ENCODE data around the gene DGCR6L.
"Not testable (repeated sequence)": the region's sequence is repeated elsewhere in the genome, so short reads cannot be mapped to it uniquely, and the experiment has no call there.

The DGCR6L gene

DNA sequence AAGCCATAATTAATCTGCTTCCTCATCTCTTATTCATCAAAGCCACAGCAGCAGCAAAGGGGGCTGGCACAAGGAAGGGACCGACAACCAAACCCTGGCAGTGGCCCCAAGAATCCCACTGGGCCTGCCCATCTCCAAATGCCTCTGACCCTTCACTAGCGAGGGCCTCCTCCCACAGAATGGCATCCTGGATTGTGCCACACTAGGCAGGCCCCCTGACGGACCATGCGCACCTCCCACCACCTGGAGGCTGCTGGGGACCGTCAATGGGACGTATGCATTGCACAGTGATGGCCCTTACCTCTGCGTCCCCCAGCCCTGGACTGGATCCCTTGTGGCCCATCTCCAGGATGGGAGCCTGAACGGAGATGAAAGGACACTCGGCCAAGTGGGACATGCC, 47.7 kb downstream of the DGCR6L start:
- TF ChIP-seq, protein P1, sequence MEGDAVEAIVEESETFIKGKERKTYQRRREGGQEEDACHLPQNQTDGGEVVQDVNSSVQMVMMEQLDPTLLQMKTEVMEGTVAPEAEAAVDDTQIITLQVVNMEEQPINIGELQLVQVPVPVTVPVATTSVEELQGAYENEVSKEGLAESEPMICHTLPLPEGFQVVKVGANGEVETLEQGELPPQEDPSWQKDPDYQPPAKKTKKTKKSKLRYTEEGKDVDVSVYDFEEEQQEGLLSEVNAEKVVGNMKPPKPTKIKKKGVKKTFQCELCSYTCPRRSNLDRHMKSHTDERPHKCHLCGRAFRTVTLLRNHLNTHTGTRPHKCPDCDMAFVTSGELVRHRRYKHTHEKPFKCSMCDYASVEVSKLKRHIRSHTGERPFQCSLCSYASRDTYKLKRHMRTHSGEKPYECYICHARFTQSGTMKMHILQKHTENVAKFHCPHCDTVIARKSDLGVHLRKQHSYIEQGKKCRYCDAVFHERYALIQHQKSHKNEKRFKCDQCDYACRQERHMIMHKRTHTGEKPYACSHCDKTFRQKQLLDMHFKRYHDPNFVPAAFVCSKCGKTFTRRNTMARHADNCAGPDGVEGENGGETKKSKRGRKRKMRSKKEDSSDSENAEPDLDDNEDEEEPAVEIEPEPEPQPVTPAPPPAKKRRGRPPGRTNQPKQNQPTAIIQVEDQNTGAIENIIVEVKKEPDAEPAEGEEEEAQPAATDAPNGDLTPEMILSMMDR (IDR thresholded peaks at IDR 0.05; ENCODE audit: low read depth, low read length) = no peak
- H3K4me3 ChIP-seq (replicated peaks in 1 of 2; ENCODE audit: low read depth in 2 of 2, low read length in 2 of 2) = no peak overlapping the region
- DNase-seq (ENCODE audit: low read depth in 2 of 2) = no peak

DNA sequence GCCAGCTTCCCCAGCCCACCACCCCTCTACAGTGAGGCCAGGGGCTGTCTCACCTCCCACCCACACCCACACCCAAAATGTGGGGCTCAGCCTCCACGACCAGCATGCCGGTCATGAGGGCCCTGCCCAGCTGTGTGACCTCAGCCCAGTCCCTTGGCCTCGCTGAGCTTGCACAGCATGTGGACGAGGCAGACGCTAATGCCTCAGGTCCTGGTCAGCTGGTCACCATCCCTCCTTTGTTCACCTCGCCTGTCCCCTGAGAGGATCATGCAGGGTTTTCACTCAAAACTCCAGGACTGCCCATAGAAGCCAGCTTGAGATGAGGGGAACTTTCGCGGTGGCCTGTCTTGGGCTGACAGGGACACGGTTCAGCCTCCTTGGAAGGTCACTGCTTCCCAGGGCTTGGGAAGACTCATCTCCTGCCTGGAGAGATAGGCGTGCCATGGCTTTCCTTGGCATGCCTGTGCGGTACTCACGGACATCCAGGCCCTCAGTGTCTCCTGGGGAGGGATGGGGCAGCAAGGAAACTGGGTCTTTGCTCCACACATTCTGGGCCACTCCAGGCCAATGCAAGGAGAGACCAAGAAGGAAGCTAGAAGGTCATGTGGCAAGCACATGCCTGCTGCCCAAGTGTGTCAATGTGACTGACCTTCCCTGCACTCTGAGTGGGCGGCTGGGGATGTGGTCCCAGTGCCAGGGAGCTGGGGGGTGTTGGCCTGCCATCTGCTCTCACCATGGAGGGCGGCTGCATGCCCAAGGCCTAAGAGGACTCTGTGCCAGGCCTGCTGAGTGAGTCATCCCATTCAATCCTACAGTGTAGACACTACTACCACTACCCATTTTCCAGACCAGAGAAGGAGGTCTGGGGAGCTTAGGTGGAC, 48.5 kb downstream of the DGCR6L start:
- no peak for DNase-seq (ENCODE audit: low read depth in 2 of 2)
- no peak overlapping the region for H3K4me3 ChIP-seq (replicated peaks in 1 of 2; ENCODE audit: low read depth in 2 of 2, low read length in 2 of 2)
- TF ChIP-seq, protein P1 (IDR thresholded peaks at IDR 0.05; ENCODE audit: low read depth, low read length) = no peak

DNA sequence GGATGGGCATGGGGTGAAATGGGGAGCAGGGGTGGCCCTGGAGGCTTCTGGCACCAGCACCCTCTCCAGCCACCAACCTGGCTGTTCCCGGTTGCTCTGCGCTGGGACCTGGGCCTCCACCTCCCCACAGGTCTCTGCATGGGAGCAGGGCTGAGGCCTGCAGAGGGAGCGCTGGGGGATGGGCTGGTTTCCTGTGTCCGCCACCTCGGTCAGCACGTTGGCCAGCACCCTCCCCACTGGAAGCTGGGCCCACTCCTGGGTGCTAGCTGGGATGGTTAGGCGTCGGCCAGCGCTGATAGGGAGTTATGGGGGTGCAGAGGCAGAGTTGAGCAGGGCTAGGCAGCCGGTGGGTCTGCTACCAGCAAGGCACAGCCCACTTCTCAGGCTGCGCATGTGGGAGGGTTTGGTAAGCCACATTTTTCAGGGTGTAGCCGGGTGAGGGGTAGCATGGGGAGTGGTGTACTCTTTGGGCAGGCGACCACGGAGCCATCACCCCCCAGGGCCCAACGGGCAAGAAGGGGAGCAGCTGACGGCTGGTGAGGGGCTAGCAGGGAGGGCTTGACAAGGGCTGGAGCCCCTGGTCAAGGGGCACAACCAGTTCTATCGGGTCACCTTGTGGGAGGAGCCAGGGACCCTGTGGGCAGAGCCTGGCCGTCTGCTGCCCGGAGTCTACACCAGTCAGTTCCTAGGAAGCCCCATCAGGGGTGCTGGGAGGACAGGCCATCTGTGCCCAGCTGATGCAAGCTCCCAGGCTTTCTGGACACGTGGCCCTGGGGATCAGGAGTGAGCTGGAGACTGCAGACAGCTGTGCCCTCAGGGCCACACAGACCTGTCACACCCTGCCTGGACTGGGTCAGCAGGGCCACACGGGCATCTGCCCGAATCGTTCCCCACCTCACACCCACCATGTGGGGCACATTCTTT, 49.4 kb downstream of the DGCR6L start:
- DNase-seq (ENCODE audit: low read depth in 2 of 2) = not testable (repeated sequence)

DNA sequence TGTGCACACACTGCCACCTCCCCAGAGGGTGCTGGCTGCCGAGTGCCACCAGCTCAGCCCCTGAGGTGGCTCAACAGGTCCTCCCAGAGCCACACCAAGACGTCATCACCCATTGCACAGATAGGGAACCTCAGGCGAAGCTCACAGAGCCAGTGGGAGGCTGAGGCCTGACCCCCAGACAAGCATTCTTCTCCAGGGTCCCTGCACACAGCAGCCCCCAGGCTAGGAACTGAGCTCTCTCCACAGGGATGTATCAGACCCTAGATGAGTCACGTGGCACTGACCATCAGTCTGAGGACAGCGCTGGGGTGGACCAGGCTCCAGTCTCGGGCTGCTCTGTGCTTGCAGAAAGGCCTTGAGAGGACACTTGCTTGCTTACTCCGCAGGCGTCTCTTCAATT, 50.2 kb downstream of the DGCR6L start:
- not testable (repeated sequence) for H3K4me3 ChIP-seq (replicated peaks in 1 of 2; ENCODE audit: low read depth in 2 of 2, low read length in 2 of 2); DNase-seq (ENCODE audit: low read depth in 2 of 2)

More for the DNA sequence above, 49.4 kb downstream of the DGCR6L start:
- not testable (repeated sequence) for H3K4me3 ChIP-seq (replicated peaks in 1 of 2; ENCODE audit: low read depth in 2 of 2, low read length in 2 of 2)

DNA sequence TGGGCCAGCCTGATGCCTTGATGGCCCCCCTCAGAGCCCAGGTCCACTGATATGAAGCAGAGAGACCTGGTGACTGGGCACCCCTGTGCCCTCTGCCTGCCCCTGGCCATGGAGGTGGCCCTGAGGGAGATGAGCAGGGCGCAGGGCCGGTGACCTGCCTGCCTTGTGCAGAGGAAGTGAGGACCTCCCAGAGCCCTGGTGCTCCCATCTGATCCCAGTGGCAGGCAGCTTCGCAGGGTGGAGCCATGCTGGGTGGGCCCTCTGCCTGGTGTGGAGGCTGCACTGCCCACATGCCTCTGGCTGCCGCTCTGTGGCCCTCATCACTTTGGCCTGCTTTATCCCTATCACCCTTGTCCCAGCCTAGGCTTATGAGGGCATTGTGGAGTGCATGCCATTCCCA, 50.7 kb downstream of the DGCR6L start:
- H3K4me3 ChIP-seq (replicated peaks in 1 of 2; ENCODE audit: low read depth in 2 of 2, low read length in 2 of 2); DNase-seq (ENCODE audit: low read depth in 2 of 2): not testable (repeated sequence)

DNA sequence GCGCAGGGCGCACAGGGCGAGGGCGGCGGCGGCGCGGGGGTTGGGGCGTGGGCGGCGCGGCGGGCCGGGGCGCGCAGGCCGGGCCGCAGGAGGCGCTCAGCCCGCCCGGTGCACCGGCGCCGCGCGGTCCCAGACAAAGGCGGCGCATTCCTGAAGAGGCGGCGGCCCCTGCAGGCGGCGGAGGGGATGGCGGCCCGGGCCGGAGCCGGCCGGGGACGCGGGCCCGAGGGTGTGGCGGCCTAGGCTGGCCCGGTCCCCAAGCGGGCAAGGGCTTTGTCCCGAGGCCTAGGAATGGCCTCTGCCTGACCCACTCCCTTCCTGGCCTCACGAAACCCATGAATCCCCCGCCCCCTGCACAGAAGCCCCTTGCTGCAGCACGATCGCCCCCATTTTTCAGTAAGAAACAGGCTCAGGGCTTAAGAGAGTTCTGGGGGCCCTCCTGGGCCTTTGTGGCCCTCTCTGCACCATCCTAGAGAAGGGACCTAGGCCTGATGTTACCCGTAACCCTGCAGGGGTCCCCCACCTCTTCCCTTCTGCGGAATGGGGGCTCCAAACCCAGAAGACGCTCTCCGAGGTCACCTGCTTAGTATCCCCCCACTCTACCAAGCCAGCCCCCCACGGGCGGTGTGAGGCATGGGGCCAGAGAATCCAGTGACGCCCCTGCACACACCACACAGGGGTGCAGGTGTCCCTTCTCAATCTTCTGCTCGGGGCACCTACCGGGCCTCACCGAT, 51.4 kb downstream of the DGCR6L start, which contains the start of gene RTN4R:
RTN4R (minus strand) TSS at position 40 of the 734 bp plus-strand sequence. CDS start 226 bp downstream, outside the sequence.
- TF ChIP-seq, protein P1 (IDR thresholded peaks at IDR 0.05; ENCODE audit: low read depth, low read length) = peak; percentile 35
- DNase-seq (ENCODE audit: low read depth in 2 of 2) = peak; percentile 36 to 55
- peak within 1 kb of the TSS in 1 of 2 donors; percentile 24 for H3K4me3 ChIP-seq (replicated peaks in 1 of 2; ENCODE audit: low read depth in 2 of 2, low read length in 2 of 2)

DNA sequence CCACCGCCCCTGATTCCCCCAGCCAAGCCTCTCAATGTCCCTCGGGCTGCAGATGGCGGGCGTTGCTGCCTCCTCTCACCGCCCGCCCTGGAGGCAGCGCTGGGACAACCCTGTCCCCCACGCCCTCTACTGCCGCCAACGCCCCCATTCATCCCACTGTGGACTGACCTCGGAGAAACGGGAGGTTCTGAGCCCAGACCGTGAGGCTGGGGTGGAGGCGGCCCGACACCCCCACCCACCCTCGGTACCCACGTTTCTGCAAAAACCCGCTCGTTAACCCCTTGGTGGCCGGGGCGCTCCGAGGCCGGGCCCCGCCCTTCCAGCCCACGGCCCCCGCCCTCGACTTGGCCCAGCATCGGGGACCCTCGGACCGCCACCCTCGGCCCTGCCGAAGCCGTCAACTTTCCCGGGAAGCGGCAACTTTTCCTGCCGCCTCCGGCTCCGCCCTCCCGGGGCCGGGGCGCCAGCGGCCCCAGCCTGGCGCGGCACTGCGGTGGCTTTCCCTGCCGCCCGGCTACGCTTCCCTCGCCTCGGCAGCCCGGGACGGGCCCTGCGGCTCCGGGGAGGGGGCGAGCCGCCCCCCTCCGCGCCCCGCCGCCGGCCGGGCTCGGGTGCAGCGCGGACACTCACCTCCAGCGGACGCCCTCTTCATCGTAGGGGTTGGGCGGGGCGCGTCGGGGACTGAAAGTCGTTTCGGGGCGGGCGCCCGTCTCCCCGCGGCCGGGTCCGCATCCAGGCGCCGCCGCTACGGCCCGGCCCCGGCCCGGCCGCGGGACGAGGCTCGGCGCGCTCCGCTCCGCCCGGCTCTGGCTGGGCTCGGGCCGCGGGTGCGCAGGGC, 52.2 kb downstream of the DGCR6L start:
- peak overlapping the region in 1 of 2 donors; percentile 24 for H3K4me3 ChIP-seq (replicated peaks in 1 of 2; ENCODE audit: low read depth in 2 of 2, low read length in 2 of 2)
- DNase-seq (ENCODE audit: low read depth in 2 of 2) = no peak
- TF ChIP-seq, protein P1 (IDR thresholded peaks at IDR 0.05; ENCODE audit: low read depth, low read length) = no peak

DNA sequence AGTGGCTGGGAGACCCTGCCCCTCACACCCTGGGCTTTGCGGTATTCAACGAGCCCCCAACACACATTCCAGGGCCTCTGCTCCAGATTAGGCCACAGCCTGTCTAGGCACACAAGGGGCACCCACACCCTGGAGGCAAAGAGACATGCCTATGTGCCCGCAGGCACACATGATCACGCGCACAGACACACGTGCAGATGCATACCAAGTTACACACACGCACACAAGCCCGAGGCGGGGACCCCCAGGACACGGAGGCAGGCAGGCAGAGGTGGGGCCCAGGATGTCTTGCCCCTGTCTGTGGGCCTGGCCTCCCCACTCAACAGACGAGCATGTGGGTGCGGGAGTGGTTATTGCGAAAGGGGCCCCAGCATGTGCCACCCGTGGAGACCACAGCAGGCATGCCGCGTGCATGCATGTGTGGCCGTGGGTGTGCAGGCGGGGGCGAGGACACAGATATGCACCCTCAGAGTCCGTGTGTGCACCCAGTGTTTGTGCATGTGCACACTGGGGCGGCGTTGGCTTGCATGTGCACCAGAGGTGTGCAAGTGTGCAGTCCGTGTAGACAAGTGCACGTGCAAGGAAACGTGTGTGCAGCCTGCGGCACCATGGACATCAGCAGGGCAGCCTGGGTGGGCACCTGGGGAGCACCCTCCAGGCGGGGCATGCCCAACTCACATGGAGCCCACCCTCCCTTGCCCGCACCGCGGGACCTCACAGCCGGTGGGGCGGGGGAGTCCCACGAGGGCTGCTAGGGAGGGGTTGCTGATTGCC, 53.0 kb downstream of the DGCR6L start:
- not testable (repeated sequence) for DNase-seq (ENCODE audit: low read depth in 2 of 2); H3K4me3 ChIP-seq (replicated peaks in 1 of 2; ENCODE audit: low read depth in 2 of 2, low read length in 2 of 2)

DNA sequence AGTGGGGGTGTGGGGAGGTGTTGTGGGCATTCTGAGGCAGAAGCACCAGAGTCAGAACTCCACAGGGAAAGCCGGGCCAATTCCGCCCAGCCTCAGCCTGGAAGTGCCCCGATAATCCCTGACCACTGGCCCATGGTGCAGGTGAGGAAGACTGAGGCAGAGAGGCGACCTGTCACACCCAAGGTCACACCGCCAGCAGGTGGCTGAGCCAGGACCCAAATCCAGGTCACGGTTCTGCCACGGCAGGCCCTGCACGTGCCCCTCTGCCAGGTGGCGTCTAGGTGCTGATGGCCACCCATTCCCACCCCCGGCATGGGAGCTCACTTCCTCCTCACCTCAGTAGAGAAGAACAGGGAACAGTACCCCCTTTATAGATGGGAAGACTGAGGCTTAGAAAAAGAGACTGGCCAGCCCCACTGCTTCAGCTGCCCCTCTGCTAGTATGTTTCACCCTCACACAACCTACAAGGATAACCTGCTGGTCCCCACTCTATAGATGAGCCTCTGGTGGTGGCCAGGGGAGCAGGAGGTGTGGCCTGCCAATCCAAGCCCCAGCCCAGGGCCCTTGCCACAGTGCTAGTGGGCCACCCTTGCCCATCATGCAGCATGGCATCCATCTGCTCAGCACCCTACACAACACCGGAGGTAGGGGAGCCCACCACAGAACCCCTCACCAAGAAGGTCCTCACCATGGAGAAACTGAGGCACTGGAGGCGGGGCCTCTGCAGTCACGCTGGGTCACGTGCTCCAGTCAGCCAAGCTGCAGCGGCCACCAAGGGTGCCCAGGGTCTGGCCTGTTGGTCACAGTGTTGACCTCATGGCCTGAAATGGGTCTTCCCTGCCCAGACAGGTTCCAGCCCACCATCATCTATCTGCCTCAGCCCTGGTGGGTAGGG, 53.8 kb downstream of the DGCR6L start:
- not testable (repeated sequence) for H3K4me3 ChIP-seq (replicated peaks in 1 of 2; ENCODE audit: low read depth in 2 of 2, low read length in 2 of 2); DNase-seq (ENCODE audit: low read depth in 2 of 2)
